ENCODE results near the gene S100PBP.
A peak's percentile ranks its signal among the peaks of the same experiment; 100 is the strongest.

Gene S100PBP

GRCh38 chr1:32817159-32817814, at the start of gene S100PBP, which contains the start of gene YARS1:
Gene S100PBP (plus strand): TSS chr1:32817653. CDS start chr1:32826100, 8,447 bp downstream.
Gene YARS1 (minus strand): TSS chr1:32817358. CDS start chr1:32817244, 114 bp downstream.
- peak; percentile 100 for DNase-seq

DNA sequence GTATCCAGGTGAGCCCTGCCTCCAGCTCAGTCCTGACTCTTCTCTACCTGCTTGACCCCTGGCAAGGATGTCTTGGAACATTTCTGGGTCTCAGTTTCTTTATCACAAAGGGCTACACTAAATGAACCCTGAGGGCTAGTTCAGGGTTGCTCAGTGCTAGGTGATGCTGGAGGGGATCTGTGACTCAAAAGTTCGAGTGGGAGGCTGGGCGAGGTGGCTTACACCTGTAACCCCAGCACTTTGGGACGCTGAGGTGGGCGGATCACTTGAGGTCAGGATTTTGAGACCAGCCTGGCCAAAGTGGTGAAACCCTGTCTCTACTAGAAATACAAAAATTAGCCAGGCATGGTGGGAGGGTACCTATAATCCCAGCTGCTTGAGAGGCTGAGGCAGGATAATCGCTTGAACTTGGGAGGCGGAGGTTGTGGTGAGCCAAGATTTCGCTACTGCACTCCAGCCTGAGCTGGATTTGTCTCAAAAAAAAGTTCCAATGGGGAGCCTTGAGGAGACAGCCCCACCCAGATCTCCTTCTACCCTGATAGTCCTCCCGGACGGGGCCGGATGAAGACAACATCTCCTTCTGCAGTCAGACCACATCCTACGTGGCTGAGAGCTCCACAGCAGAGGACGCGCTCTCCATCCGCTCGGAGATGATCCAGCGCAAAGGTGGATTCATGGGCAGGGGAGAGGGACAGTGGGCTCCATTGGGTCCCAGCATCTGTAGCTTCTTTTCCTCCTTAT, 49.2 kb upstream of the S100PBP start:
- no peak for DNase-seq

DNA sequence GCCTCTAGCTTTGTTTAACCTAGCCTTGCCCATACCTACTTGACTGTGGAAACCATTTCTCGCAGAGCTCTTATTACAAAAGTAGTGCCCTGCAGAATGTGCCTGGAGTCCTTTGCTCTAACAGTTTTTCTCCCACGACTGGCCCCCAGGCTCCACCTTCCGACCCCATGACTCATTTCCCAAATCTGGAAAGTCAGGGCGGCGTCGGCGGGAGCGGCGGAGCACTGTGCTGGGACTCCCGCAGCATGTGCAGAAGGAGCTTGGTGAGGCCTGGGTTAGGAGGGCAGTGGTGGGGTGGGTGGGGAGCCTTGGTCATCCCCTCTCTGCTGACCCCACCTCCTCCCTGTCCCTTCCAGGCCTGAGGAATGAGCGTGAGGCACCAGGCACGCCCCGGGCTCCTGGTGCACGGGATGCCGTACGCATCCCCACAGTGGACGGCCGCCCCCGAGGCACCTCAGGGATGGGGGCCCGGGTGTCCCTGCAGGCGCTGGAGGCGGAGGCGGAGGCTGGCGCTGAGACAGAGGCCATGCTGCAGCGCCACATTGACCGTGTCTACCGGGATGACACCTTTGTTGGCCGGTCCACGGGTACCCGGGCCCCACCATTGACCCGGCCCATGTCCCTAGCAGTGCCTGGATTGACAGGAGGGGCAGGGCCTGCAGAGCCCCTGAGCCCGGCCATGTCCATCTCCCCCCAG, 47.8 kb upstream of the S100PBP start:
- DNase-seq: no peak

- DNase-seq: no peak
Measured at GRCh38 chr1:32770221-32770731, 47.2 kb upstream of the S100PBP start.

GRCh38 chr1:32770741-32771548, 46.5 kb upstream of the S100PBP start:
- DNase-seq: no peak

GRCh38 chr1:32771561-32772280, 45.7 kb upstream of the S100PBP start:
- no peak for DNase-seq

GRCh38 chr1:32772281-32773017, 45.0 kb upstream of the S100PBP start:
- no peak for DNase-seq

DNA sequence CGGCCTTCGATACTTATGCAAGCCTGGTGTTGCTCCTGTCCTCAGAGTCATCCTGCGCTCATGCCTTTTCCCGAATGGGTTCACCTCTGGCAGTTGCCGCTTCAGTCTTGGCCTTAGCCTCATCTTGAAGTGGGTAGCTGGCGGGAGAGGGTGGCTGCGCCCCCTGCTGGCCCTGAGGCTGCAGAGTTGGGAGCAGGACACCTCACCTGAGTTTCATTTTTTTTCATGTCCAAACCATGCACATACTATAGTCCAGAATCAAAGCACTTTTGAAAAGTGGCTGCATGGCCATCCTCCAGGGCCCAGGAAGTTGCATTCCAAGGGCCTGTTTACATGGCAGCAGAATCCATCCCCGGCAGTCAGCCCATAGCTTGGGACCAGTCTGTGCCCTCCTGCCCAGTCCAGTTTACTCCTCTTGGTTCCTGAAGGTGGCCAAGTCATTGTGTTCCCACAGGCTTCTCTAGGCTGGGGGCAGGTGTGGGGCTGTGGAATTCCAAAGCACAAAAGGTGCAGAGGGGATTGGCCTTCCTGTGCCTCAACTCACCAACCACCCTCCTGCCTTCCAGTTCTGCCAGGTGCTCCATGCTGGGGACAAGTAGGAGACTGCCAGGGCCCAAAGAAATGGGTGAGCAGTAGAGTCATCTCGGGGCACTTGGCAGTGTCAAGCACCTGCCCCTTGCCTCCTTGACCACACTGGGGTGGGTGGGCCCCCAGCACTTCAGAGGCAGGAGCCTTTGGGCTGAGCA, 44.3 kb upstream of the S100PBP start:
- peak; percentile 81 for DNase-seq

- DNase-seq: no peak
Measured at GRCh38 chr1:32773764-32774463, 43.5 kb upstream of the S100PBP start.

DNA sequence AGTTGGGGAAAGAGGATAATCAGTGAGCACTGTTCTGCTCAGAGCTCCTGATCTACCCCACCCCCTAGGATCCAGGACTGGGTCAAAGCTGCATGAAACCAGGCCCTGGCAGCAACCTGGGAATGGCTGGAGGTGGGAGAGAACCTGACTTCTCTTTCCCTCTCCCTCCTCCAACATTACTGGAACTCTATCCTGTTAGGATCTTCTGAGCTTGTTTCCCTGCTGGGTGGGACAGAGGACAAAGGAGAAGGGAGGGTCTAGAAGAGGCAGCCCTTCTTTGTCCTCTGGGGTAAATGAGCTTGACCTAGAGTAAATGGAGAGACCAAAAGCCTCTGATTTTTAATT, 43.0 kb upstream of the S100PBP start:
- DNase-seq: no peak

DNA sequence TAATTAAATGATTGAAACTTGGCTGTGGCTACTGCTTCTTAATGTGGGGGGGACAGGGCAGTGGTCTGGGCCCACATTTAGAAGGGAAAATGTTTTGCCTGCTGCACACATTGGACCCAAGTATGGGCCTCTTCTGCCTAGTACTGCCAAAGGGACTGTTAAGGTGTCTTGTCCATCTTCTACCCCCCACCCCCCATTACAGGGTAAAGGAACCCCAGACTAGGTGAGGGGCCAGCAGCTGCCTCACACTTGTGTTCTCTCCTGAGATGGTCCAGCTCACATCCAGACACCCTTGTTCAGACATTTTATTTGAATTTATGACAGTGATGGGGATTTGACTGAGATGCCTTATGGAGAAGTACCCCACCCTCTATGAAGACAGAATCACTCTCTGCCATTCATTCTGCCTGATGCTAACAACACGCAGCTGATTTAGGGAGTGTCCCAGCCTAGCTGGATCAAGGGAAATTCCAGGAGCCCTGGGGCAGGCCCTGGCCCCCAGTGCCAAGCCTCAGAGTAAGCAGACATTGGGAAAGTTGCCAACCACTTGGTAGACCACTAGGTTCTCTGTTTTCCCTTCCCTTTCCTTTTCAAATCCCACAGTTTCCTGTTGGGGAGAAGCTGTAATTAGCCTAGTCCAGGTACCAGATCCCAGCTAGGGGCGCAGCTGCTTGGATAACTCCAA, 42.4 kb upstream of the S100PBP start:
- DNase-seq: no peak

DNA sequence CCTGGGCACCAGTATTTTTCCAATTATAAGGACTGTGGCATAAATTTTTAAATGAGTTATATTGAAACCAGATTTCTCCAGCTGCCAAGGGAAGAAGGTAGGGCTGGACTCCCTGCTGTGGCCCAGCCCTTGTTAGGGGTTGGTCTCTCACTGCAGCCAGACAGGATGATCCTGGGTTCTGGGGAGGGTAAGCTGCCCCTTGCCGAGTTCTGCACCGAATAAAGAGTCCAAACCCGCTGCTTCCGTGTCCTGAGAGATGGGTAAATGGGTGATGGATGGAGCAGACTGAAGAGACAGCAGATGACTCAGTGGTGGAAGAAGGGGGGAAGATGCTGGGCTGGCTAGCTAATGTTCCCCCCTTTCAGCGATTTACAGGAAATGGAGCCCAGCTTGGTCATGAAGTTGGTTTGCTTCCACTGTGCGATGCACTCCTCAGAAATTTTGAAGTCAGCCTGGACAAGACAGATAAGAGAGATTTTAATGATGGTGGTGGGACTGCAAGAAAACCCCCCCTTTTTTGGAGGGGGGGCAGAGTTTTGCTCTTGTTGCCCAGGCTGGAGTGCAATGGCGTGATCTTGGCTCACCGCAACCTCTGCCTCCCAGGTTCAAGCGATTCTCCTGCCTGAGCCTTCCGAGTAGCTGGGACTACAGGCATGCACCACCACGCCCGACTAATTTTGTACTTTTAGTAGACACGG, 41.7 kb upstream of the S100PBP start:
- DNase-seq: no peak

DNA sequence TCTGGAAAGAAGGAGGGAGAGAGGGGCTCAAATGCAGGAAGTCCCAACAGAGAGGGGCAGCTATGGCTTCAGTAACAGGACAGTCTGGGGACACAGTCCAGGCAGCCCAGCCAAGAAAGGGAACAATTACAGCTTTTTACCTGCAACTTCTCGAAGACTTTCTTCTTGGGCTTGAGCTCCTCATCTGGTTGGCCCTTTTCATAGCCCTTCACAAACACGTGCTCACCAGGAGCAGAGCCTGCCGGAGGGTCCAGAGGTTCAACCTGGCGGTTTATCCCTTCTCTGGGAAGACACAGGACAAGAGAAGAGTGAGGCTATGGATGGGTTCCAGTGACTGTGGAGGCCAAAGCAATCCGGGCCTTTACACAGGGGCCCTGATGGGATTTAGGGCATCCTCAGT, 38.2 kb upstream of the S100PBP start:
- DNase-seq: no peak

DNA sequence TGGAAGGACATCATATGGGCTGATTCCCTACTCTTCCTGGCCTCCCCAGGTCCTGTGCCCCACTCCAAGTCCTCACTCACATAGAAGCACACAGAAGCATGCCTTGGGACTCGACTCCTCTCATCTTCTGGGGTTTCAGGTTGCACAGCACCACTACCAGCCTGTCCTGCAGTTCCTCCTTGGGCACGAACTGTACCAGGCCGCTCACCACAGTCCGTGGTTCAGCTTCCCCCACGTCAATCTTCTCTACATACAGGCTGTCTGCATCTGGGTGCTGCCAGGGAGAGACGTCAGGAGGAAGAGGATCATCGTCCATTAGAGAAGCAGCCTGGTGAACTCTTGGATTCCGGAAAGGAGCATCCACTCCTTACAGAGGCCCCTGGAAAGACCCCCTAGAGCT, 37.4 kb upstream of the S100PBP start:
- no peak for DNase-seq

DNA sequence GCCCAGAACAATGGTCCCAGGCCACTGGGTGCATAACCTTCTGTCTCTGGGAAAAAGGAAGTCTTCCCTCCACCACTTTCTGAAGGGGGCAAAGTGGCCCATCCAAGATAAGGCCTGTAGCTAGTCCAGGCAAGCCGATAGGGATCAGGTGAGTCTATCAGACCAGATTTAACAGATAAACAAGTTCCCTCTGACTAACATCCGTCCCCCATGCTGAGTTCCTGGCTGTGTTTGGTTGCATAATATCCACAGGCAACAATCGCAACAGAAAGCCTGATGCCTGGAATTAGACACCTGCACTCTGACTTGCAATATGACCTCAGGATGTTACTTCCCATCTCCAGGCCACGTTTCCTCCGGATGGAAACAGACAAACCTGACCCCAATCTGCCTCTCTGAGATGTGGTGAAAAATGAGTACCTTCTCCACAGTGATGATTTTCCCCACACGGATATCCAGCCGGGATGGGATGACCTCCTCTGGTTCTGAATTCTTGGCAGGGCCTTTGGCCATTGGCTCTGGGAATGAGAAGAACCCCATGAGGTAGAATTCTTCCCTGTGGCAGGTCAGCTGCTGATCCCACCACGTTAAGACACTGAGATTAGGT, 36.7 kb upstream of the S100PBP start:
- DNase-seq: no peak

- no peak for DNase-seq
Measured at GRCh38 chr1:32782086-32782485, 35.4 kb upstream of the S100PBP start.

- no peak for DNase-seq
Measured at GRCh38 chr1:32783851-32784250, 33.6 kb upstream of the S100PBP start.

DNA sequence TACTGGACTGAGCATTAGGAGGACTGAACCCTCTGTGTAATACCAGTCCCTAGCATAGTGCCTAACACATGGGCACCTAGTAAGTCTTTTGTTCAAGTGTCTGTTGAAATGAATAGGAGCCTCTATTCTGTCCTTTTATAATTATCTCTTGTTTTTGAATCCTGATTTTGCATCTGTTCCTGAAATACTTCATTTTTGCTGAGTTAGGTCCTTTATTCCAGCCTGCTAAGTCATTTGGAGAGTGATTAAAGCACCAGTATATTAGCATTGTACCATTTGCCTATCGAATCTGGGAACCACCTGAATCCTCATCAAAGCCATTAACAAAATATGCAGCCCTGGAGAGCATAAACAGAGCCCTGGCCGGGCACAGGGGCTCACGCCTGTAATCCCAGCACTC, 32.6 kb upstream of the S100PBP start:
- DNase-seq: no peak
